ENCODE measurements around the gene CERS6. TPM values are rescaled to one million over a fixed set of nuclear protein-coding genes. Genes with fewer than 3 reads are reported as not detected.

Gene CERS6
- total and polyA plus RNA-seq, 2 of the 8 experiments (the other 6 are each of a cell fraction or from before 2014, with no cell fraction given), result 6.8 to 28.2 TPM

DNA sequence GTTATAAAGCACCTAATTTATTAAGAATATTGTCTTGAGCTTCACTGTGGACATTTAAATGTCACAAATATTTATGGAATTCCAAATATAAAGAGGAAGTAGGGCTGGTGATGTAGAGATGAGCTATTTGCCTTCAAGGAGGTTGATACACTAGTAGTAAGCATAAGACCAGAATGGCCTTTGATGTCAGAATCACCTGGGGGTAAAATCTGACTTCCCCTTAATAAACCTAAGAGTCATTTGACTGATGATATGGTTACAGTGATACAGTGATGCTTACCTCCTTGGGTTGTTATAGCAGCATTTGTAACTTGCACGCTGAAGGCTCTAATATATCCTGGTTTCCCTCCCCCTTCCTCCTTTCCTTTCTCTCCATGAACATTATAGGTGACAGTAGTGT is 143.7 kb downstream of the CERS6 start:
- DNase-seq (ENCODE audit: low read depth in 1 of 2, low spot score in 2 of 2) (no peak), FAIRE-seq (no peak)
- no peak overlapping the region for H2BK15ac ChIP-seq (ENCODE audit: low read length)
- peaks cover under 1% of the 10 kb centered on the region in 2 experiments; a peak in 1 of 4 replicates for H3K9me3 ChIP-seq (ENCODE audit: insufficient read depth in 2 of 2, low read depth in 1 of 2, low read length in 1 of 2)
- WGBS, 2 experiments (ENCODE audit: extremely low coverage in 1 of 2, insufficient coverage in 1 of 2, insufficient read length in 1 of 2, insufficient replicate concordance in 2 of 2, low coverage in 1 of 2, low lambda C conversion rate in 2 of 2, missing lambda C conversion rate in 1 of 2), result 100% methylated on average over 1 of the region's 1 CpG; no CpG with 5 or more reads in 1 of the 2 experiments
- H4K5ac ChIP-seq (ENCODE audit: insufficient read length, low read depth, low read length), result no peak overlapping the region
- POLR2A ChIA-PET (ENCODE audit: partially characterized antibody), result no interaction called here
- H3K23me2 ChIP-seq (ENCODE audit: low read depth, low read length), result no peaks in the 10 kb centered on the region
- H2BK20ac ChIP-seq (ENCODE audit: low read length), result no peak overlapping the region
- H4K8ac ChIP-seq (ENCODE audit: extremely low read depth, insufficient read depth, low read length), result no peak overlapping the region
- CTCF ChIA-PET (ENCODE audit: partially characterized antibody), result interaction anchor here (0.8 kb wide), 1 partner anchor 33 kb away, joined by 3 read pairs; no protein-coding TSS in a partner anchor
- H4K91ac ChIP-seq (replicated peaks; ENCODE audit: insufficient read length, low read length), result no peak overlapping the region
- no peaks in the 10 kb centered on the region for H4K20me1 ChIP-seq (replicated peaks in 1 of 2; ENCODE audit: control insufficient read depth in 1 of 2, insufficient read depth in 2 of 2, low read length in 2 of 2)
- no peak overlapping the region for H2BK12ac ChIP-seq (ENCODE audit: low read depth, low read length)
- H3K14ac ChIP-seq (ENCODE audit: insufficient read length), result no peak overlapping the region
- no peaks in the 10 kb centered on the region for H3K79me1 ChIP-seq (ENCODE audit: low read depth, low read length)
- no peak overlapping the region for H3K18ac ChIP-seq (ENCODE audit: extremely low read depth, low read length)
- peaks cover 0 to 4% (median 1%) of the 10 kb centered on the region in 4 experiments; a peak in 2 of 7 replicates for H3K4me1 ChIP-seq (replicated peaks in 1 of 4; ENCODE audit: control insufficient read depth in 3 of 4, insufficient read depth in 4 of 4, low read length in 3 of 4)
- H3K4ac ChIP-seq (replicated peaks; ENCODE audit: insufficient read length, low read depth, low read length), result no peak overlapping the region
- H3K4me2 ChIP-seq (ENCODE audit: insufficient read depth in 1 of 2, low read depth in 2 of 2, low read length in 2 of 2), result no peak overlapping the region
- H3K56ac ChIP-seq (replicated peaks; ENCODE audit: insufficient read length, low read depth, low read length), result no peak overlapping the region
- H3K23ac ChIP-seq (ENCODE audit: insufficient read length), result no peak overlapping the region
- H2BK120ac ChIP-seq (replicated peaks; ENCODE audit: low read depth, low read length), result no peak overlapping the region
- H2BK5ac ChIP-seq (ENCODE audit: low read depth, low read length), result no peak overlapping the region
- no peak overlapping the region for H3K9ac ChIP-seq (replicated peaks in 1 of 4; ENCODE audit: extremely low read depth in 1 of 4, low read depth in 3 of 4, low read length in 3 of 4)
- TF ChIP-seq ASH2L (IDR thresholded peaks at IDR 0.05; ENCODE audit: low read length) (no peak), EZH2 (IDR thresholded peaks at IDR 0.05; ENCODE audit: low read depth, low read length, severe bottlenecking) (no peak)
- H2AFZ ChIP-seq (ENCODE audit: low read length), result no peak overlapping the region
- peaks cover 0 to 5% (median 0%) of the 10 kb centered on the region in 4 experiments; a peak in 1 of 8 replicates for H3K36me3 ChIP-seq (ENCODE audit: control insufficient read depth in 2 of 4, insufficient read depth in 4 of 4, low read length in 3 of 4)
- peaks cover 0 to 17% of the 10 kb centered on the region in 2 experiments; a peak in 2 of 4 replicates for H3K79me2 ChIP-seq (ENCODE audit: control insufficient read depth in 1 of 2, insufficient read depth in 2 of 2, low read length in 2 of 2)
- no peak overlapping the region for H3K4me3 ChIP-seq (ENCODE audit: extremely low read depth in 1 of 4, insufficient read depth in 2 of 4, low read depth in 3 of 4, low read length in 4 of 4)
- H3K27ac ChIP-seq (ENCODE audit: low read depth, low read length), result no peak overlapping the region
- H2AK5ac ChIP-seq (ENCODE audit: low read depth, low read length), result no peak overlapping the region
- H3K27me3 ChIP-seq (replicated peaks in 1 of 4; ENCODE audit: control insufficient read depth in 3 of 4, extremely low read depth in 1 of 4, insufficient read depth in 3 of 4, low read length in 3 of 4), result no peaks in the 10 kb centered on the region
